Karpas-422 (cell line): Measurements from ENCODE around the gene ACKR4. TPM values are rescaled to one million over a fixed set of nuclear protein-coding genes. Genes with fewer than 3 reads are reported as not detected.
A peak's percentile ranks its signal among the peaks of the same experiment; 100 is the strongest.

Source experiments
- DNase-seq: peaks from one replicate; pipeline ENCODE4 v3.0.0-alpha.2; 2015
- H2AFZ ChIP-seq: fragments of 200-600 bp; sonication (generic); 2 replicates; pipeline ENCODE4 v1.6.1; 2014; ENCODE audit warnings: antibody characterized with exemption, low read length, mixed read lengths
- H3K27ac ChIP-seq: fragments of 200-600 bp; sonication (generic); 2 replicates; pipeline ENCODE4 v1.5.1; 2014; ENCODE audit warnings: mild to moderate bottlenecking, low read length, moderate library complexity
- H3K27me3 ChIP-seq: fragments of 200-600 bp; sonication (generic); 2 replicates; pipeline ENCODE4 v1.6.1; 2014; ENCODE audit warnings: low read length, mixed read lengths
- H3K36me3 ChIP-seq: fragments of 200-600 bp; sonication (generic); 2 replicates; pipeline ENCODE4 v1.6.1; 2014; ENCODE audit warnings: low read length, mixed read lengths; ENCODE audit not compliant: insufficient read depth
- H3K4me1 ChIP-seq: fragments of 200-600 bp; sonication (generic); 2 replicates; pipeline ENCODE4 v1.6.1; 2014; ENCODE audit warnings: mild to moderate bottlenecking, low read length, mixed read lengths
- H3K4me2 ChIP-seq: fragments of 200-600 bp; sonication (generic); 2 replicates; pipeline ENCODE4 v1.6.1; 2014; ENCODE audit warnings: low read length, low read depth, mild to moderate bottlenecking; ENCODE audit not compliant: poor library complexity, severe bottlenecking
- H3K4me3 ChIP-seq: fragments of 200-600 bp; sonication (generic); 2 replicates; pipeline ENCODE4 v1.5.1; 2014; ENCODE audit warnings: mild to moderate bottlenecking, antibody characterized with exemption, low read length, mixed read lengths
- H3K79me2 ChIP-seq: fragments of 200-600 bp; sonication (generic); 2 replicates; pipeline ENCODE4 v1.6.1; 2014; ENCODE audit warnings: mild to moderate bottlenecking, low read length, mixed read lengths
- H3K9ac ChIP-seq: fragments of 200-600 bp; sonication (generic); 2 replicates; pipeline ENCODE4 v1.6.0; 2014; ENCODE audit warnings: low read length
- H3K9me2 ChIP-seq: fragments of 200-600 bp; sonication (generic), shearing (Covaris generic); replicated peaks from 2 replicates; pipeline ENCODE4 v1.6.0; 2014; ENCODE audit warnings: mild to moderate bottlenecking, low read length, moderate library complexity; ENCODE audit not compliant: insufficient read depth
- H3K9me3 ChIP-seq: fragments of 300-700, 200-600 bp; sonication (generic); 2 replicates; pipeline ENCODE4 v1.6.1; 2014; ENCODE audit warnings: low read length, mixed read lengths
- H4K20me1 ChIP-seq: fragments of 200-600 bp; sonication (generic); 2 replicates; pipeline ENCODE4 v1.6.1; 2014; ENCODE audit warnings: mild to moderate bottlenecking, antibody characterized with exemption, low read length, low read depth; ENCODE audit not compliant: insufficient read depth
- total RNA-seq: library from RNA; depleted of rRNA; stranded (reverse); fragments of >200 nt; shearing (Covaris generic); gene quantifications from 2 replicates; pipeline ENCODE4 v1.2.3, GENCODE V29; 2014; ENCODE audit warnings: low replicate concordance

Gene ACKR4
- total RNA-seq, 1 experiment from 2014 or later: 8.4 TPM

DNA sequence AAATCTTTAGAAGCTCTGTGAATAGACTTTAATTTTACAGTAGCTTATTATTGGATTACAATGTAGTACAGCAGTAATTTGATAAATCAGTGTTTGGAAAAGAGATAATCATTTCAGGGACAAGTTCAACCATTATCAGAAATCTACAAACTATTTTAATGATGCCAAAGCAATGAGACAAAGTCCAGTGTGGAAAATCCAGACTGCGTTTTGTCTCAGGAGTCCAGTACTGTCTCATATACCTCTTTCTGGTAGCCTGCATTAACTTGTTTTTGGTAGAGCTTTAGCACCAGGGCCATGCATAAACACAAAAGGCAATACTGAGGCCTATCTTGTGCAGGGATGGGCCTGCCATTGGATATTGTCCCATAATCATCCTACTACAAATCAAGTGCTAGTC, 19.7 kb downstream of the ACKR4 start:
- Histone ChIP-seq H3K9me2 (no peaks in the 10 kb centered on the region), H3K79me2 (no peaks in the 10 kb centered on the region), H3K4me2 (no peak overlapping the region), H3K9me3 (no peaks in the 10 kb centered on the region), H3K9ac (no peak overlapping the region), H2AFZ (no peak overlapping the region), H3K27ac (no peak overlapping the region), H4K20me1 (no peaks in the 10 kb centered on the region), H3K27me3 (no peaks in the 10 kb centered on the region), H3K36me3 (no peaks in the 10 kb centered on the region; the same call in 1 of the 2 replicates), H3K4me1 (no peaks in the 10 kb centered on the region), H3K4me3 (no peak overlapping the region)
- peak; percentile 11 for DNase-seq

DNA sequence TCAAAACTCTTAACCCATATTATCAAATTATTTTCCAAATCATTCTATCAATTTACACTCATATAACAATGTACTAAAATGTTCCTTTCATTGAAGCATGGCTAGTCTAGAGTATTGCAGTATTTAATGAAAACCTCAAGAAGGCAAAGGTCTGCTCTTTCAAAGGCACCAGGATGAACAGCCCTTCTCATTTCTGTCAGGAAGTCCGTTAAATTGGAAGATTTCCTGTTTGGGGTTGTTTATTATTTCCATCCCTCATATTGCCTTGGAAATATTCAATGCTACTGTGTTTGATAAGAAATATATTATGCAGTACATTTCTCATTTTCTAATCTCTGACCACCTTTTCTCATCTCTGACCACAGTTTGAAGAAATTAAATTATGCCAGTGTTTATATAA, 25.1 kb downstream of the ACKR4 start:
- H3K79me2 ChIP-seq: no peaks in the 10 kb centered on the region
- no peak overlapping the region for H3K4me2 ChIP-seq
- H3K27me3 ChIP-seq: no peaks in the 10 kb centered on the region
- H2AFZ ChIP-seq: 0 out of 2 replicates have a peak overlapping the region, but pooled peaks have one; percentile 54
- no peak overlapping the region for H3K9ac ChIP-seq
- no peaks in the 10 kb centered on the region for H4K20me1 ChIP-seq
- H3K36me3 ChIP-seq: peaks cover 6% of the 10 kb centered on the region; the same call in 1 of the 2 replicates
- no peaks in the 10 kb centered on the region for H3K9me3 ChIP-seq
- H3K9me2 ChIP-seq: no peaks in the 10 kb centered on the region
- H3K4me1 ChIP-seq: peaks cover 34% of the 10 kb centered on the region
- no peak overlapping the region for H3K4me3 ChIP-seq
- DNase-seq: peak; percentile 36
- no peak overlapping the region for H3K27ac ChIP-seq

DNA sequence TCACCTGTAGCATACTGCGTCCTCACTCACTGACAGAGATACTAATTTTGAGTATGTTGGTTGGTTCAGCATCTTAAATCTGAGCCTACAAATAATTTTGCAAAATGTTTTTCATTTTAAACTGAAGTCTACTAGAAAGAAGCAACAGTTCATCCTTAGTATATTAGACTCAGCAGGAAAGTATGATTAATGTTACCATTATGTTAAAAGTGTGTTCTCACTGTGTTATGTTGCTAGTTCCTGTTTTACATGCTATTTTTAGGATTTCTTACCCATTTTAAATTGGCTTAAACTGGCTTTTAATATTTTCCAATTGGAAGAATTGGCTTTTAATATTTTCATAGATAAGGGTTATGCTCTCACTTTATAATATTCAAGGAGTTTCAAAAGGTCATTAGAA, 25.7 kb downstream of the ACKR4 start:
- Histone ChIP-seq H2AFZ (peak overlapping the region; percentile 29; the same call in 1 of the 2 replicates), H4K20me1 (no peaks in the 10 kb centered on the region), H3K4me3 (no peak overlapping the region), H3K4me1 (peaks cover 34% of the 10 kb centered on the region), H3K9me3 (no peaks in the 10 kb centered on the region), H3K79me2 (no peaks in the 10 kb centered on the region), H3K36me3 (peaks cover 7% of the 10 kb centered on the region; the same call in 1 of the 2 replicates), H3K9ac (no peak overlapping the region), H3K9me2 (no peaks in the 10 kb centered on the region), H3K27me3 (no peaks in the 10 kb centered on the region), H3K27ac (peak overlapping the region; percentile 48), H3K4me2 (peak overlapping the region; percentile 51)
- DNase-seq: peak; percentile 38

DNA sequence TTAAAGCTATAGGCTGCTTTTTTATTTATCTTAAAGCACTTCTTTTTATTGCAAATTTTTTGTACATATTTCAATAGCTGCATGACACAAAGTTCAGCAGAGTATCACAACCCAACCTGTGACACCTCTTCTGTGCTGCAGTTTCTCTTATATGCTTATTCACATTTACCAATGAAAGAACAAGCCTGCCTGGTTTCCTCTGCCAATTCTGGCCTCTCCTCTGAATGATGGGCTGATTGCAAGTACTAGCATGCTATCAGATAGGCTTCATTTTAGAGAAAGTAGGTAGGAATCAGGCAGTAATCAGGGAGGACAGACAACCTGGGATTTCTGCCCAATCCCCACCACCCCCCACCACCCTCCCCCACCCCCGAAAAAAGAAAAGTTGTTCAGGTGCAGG, 26.6 kb downstream of the ACKR4 start:
- no peaks in the 10 kb centered on the region for H4K20me1 ChIP-seq
- H3K4me3 ChIP-seq: no peak overlapping the region
- H3K9me2 ChIP-seq: no peaks in the 10 kb centered on the region
- peak overlapping the region; percentile 48 for H3K27ac ChIP-seq
- H3K36me3 ChIP-seq: peaks cover 7% of the 10 kb centered on the region; the same call in 1 of the 2 replicates
- H3K4me1 ChIP-seq: peaks cover 37% of the 10 kb centered on the region
- no peak overlapping the region for H2AFZ ChIP-seq
- H3K9ac ChIP-seq: no peak overlapping the region
- H3K79me2 ChIP-seq: no peaks in the 10 kb centered on the region
- no peaks in the 10 kb centered on the region for H3K9me3 ChIP-seq
- H3K27me3 ChIP-seq: no peaks in the 10 kb centered on the region
- H3K4me2 ChIP-seq: no peak overlapping the region
- DNase-seq: peak; percentile 16

DNA sequence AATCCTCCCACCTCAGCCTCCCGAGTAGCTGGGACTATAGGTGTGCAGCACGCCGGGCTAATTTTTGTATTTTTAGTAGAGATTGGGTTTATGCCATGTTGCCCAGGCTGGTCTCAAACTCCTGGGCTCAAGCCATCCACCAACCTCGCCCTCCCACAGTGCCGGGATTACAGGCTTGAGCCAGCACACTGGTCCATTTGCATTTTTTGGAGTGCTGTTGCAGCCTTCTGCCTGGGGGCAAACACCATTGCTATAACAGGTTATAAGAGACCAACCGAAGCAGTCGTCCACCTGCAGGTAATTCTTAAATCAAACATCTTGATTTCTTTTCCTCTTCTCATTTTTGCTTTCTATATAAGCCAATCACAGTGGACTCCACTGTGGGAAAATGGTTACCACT, 27.7 kb downstream of the ACKR4 start:
- Histone ChIP-seq H3K27ac (peak overlapping the region; percentile 80), H3K27me3 (no peaks in the 10 kb centered on the region), H3K9ac (no peak overlapping the region), H2AFZ (no peak overlapping the region), H3K4me1 (peaks cover 38% of the 10 kb centered on the region), H4K20me1 (no peaks in the 10 kb centered on the region), H3K79me2 (no peaks in the 10 kb centered on the region), H3K9me2 (no peaks in the 10 kb centered on the region), H3K4me2 (peak overlapping the region; percentile 8), H3K9me3 (no peaks in the 10 kb centered on the region), H3K36me3 (peaks cover 10% of the 10 kb centered on the region; the same call in 1 of the 2 replicates), H3K4me3 (no peak overlapping the region)
- peak; percentile 34 for DNase-seq

DNA sequence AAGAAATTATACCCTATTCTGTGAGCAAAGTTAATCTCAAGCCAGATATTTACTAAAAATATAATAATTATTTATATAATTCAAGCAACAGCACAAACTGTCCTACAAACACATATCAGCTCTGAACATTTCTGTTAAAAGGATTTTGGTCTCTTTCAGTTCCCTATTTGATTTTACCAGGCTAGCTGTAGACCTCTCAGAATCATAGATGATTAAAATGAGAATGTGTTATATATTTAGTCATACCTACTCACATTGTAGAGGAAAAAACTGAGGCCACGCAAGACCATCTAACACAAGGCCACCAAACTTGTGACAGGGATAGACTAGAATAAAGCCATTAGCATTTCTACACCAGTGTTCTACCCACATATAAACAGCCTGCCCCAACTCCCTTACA, 28.5 kb downstream of the ACKR4 start:
- H3K27me3 ChIP-seq: no peaks in the 10 kb centered on the region
- peak overlapping the region; percentile 8 for H3K4me2 ChIP-seq
- peak overlapping the region; percentile 80 for H3K27ac ChIP-seq
- no peaks in the 10 kb centered on the region for H3K9me3 ChIP-seq
- H3K9ac ChIP-seq: no peak overlapping the region
- DNase-seq: peak; percentile 56
- H4K20me1 ChIP-seq: no peaks in the 10 kb centered on the region
- H3K36me3 ChIP-seq: peaks cover 10% of the 10 kb centered on the region; the same call in 1 of the 2 replicates
- H3K4me1 ChIP-seq: peaks cover 38% of the 10 kb centered on the region
- no peak overlapping the region for H3K4me3 ChIP-seq
- H3K79me2 ChIP-seq: no peaks in the 10 kb centered on the region
- no peaks in the 10 kb centered on the region for H3K9me2 ChIP-seq
- no peak overlapping the region for H2AFZ ChIP-seq

DNA sequence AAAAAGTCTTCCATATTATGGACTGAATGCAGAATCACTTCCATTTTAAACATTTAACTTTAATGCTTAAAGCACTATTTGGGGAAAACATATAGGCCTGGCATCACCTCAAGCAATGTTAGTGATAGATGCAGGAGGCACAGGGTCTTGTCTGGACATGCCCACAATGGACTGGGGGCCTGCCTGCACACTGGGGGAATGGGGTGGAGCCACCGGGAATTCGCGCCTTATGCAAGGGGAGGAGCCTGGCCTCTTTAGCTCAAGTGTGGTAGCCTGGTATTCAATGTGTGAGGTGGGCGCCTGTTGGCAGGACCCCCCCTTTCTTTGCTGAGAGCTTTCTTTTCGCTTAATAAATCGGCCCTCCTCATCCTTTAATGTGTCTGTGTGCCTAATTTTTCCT, 29.9 kb downstream of the ACKR4 start:
- Histone ChIP-seq H3K27ac (no peak overlapping the region), H3K4me1 (peaks cover 38% of the 10 kb centered on the region), H3K4me3 (no peak overlapping the region), H2AFZ (no peak overlapping the region), H3K4me2 (no peak overlapping the region), H3K9me2 (no peaks in the 10 kb centered on the region), H3K36me3 (peaks cover 10% of the 10 kb centered on the region; the same call in 1 of the 2 replicates), H3K27me3 (no peaks in the 10 kb centered on the region), H3K9me3 (no peaks in the 10 kb centered on the region), H3K9ac (no peak overlapping the region), H4K20me1 (no peaks in the 10 kb centered on the region), H3K79me2 (no peaks in the 10 kb centered on the region)
- no peak for DNase-seq

DNA sequence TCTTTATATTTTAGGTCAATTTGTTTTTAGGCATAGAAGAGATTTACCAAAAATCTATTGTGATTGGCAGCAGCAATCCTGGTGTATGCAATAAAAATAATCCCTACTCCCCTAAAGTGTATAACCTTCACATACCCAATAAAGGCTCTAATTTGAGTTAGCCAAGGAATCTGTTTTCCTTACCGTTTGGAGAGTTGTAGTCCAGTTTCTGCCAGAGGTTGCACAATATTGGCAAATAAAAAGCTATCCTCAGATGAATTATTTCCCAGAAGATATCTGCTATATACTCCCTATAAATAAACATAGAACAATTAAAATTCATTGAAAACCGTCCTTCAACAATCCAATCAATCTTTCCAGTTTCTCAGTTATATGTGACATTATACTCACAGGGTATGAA, 31.1 kb downstream of the ACKR4 start:
- no peak overlapping the region for H3K9ac ChIP-seq
- H3K27me3 ChIP-seq: no peaks in the 10 kb centered on the region
- no peaks in the 10 kb centered on the region for H3K9me2 ChIP-seq
- no peaks in the 10 kb centered on the region for H4K20me1 ChIP-seq
- H2AFZ ChIP-seq: no peak overlapping the region
- no peak overlapping the region for H3K27ac ChIP-seq
- H3K4me1 ChIP-seq: peaks cover 26% of the 10 kb centered on the region
- no peaks in the 10 kb centered on the region for H3K9me3 ChIP-seq
- H3K4me2 ChIP-seq: no peak overlapping the region
- DNase-seq: no peak
- peaks cover 10% of the 10 kb centered on the region; the same call in 1 of the 2 replicates for H3K36me3 ChIP-seq
- no peaks in the 10 kb centered on the region for H3K79me2 ChIP-seq
- H3K4me3 ChIP-seq: no peak overlapping the region
